Measurements from ENCODE around the gene LRRC61.

The LRRC61 gene

GRCh38 chr7:150332852-150333635, 9.9 kb downstream of the LRRC61 start:
- DNase-seq (ENCODE audit: low read depth), result no peak

DNA sequence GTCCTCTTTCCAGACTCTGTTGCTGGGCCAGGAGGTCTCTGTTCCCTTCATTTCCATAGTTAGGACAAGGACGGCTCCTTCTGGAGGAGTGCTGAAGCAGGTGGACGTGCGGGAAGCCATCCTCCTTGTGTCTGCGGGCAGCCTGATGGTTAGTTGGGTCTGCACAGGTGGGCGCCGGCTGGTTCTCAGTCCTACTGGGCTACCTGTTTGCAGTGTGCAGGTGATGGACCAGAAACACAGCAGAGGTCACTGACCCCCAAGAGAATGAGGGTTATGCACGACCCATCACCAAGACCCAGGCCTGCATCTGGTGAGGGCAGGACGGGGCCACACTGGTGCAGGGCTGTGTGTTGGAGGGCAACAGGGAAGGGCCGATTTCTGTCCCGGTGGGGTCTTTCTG, 10.5 kb downstream of the LRRC61 start:
- no peak for DNase-seq (ENCODE audit: low read depth)

- no peak for DNase-seq (ENCODE audit: low read depth)
Measured at GRCh38 chr7:150334108-150334507, 11.0 kb downstream of the LRRC61 start.

GRCh38 chr7:150335108-150335773, 12.1 kb downstream of the LRRC61 start:
- no peak for DNase-seq (ENCODE audit: low read depth)

GRCh38 chr7:150335774-150336112, 12.6 kb downstream of the LRRC61 start:
- DNase-seq (ENCODE audit: low read depth), result no peak

DNA sequence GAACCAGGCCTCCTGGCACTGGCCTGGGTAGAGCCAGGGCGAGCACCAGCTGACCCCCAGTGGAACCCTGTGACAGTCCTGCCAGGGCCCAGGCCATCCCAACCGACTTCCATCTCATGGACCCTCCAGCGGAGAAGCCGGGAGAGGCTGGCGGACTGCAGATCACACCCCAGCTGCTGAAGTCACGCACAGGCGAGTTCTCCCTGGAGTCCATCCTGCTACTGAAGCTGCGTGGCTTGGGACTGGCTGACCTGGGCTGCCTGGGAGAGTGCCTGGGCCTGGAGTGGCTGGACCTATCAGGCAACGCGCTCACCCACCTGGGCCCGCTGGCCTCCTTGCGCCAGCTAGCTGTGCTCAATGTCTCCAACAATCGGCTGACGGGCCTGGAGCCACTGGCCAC, 13.6 kb downstream of the LRRC61 start:
- no peak for DNase-seq (ENCODE audit: low read depth)

DNA sequence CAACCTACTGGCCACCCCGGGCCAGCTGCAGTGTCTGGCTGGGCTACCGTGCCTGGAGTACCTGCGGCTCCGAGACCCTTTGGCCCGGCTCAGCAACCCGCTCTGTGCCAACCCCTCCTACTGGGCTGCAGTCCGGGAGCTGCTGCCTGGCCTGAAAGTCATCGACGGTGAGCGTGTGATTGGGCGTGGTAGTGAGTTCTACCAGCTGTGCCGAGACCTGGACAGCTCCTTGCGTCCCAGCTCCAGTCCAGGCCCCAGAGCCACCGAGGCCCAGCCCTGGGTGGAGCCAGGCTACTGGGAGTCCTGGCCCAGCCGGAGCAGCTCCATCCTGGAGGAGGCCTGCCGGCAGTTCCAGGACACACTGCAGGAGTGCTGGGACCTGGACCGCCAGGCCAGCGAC, 14.0 kb downstream of the LRRC61 start:
- DNase-seq (ENCODE audit: low read depth), result no peak

GRCh38 chr7:150337659-150338081, 14.5 kb downstream of the LRRC61 start:
- no peak for DNase-seq (ENCODE audit: low read depth)

DNA sequence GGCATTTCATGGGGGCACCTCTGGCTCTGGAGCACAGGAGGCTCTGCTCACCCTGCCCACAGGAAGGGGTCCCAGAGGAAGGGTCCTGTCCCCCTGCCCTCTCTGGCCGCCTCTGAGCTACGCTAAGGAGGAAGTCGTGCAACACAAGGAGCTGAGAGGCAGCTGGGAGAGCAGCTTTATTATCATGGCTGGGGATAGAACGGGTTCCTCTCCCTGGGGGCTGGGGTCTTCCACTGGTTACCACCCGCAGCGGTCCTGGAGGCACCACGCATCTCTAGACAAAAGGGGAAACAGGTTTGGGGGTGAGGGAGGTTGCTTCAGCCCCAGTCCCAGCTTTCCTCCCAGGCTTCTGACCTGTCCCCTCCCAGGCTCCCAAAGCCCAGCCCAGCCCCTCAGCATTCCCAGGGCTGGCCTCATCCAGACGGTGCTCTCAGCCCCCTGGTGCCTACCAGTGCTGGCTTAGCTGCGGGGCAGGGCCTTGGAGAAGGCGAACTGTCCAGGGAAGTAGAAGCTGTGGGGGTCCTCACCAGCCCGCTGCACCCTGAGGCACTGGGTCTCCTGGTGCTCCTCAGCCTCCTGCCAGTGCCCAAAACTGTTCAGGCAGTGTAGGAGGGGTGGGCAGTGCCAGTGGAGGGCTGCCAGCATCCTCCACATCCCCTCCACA, 15.1 kb downstream of the LRRC61 start:
- no peak for DNase-seq (ENCODE audit: low read depth)

DNA sequence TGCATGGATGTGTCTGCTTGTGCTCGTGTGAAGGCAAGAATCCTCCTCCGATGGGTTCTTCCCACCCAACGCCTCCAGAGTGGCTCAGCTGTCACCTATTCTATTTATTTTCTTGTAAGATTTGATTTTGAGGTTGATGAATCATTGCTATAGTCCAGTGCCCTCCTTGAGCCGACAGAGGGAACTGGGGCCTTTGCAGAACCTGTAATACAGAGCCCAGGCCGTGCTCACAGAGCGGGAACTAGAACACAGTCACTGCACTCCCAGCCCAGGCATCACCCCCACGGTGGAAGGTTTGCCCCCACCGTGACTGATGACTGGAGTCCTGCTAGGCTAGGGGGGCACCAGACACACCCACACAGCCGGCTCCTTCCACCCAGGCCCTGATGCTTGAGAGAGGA, 16.3 kb downstream of the LRRC61 start:
- no peak for DNase-seq (ENCODE audit: low read depth)

GRCh38 chr7:150340024-150340749, 17.0 kb downstream of the LRRC61 start:
- no peak for DNase-seq (ENCODE audit: low read depth)

GRCh38 chr7:150340875-150341262, 17.7 kb downstream of the LRRC61 start:
- no peak for DNase-seq (ENCODE audit: low read depth)

- DNase-seq (ENCODE audit: low read depth), result no peak
Measured at GRCh38 chr7:150341263-150342120, 18.3 kb downstream of the LRRC61 start, which contains the start of gene RARRES2. RARRES2 (minus strand) TSS chr7:150341629; CDS start chr7:150340609, 1,020 bp downstream.

DNA sequence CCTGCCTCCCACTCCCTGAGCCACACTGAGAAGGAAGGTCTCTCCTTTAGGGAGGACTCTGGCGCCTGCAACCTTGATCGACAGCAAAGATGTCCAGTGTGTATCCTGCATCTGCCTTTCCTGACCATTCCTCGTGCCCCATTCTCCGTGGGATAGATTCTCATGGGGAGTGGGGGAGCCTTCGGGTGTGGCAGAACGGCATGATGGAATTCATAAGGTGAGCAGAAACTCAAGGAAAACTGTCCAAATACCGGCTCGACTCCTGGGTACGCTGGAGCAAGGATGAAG, 18.9 kb downstream of the LRRC61 start:
- DNase-seq (ENCODE audit: low read depth), result no peak

GRCh38 chr7:150343225-150343624, 20.1 kb downstream of the LRRC61 start:
- no peak for DNase-seq (ENCODE audit: low read depth)

DNA sequence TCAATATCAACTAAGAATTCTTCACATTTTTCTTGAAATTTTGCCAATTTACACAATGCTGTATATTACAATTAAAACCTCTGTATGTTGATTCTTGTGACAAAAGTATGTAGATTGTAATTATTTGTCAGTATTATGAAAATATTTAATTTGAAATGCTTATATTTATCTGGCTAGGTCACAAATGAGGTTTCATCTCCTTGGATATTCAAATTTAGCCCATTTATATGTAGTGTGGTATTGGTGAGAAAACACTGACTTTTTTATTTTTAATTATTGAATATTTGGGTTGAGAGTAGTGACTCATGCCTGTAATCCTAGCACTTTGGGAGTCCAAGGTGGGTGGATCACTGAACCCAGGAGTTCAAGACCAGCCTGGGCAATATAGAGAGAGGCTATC, 21.1 kb downstream of the LRRC61 start:
- no peak for DNase-seq (ENCODE audit: low read depth)

DNA sequence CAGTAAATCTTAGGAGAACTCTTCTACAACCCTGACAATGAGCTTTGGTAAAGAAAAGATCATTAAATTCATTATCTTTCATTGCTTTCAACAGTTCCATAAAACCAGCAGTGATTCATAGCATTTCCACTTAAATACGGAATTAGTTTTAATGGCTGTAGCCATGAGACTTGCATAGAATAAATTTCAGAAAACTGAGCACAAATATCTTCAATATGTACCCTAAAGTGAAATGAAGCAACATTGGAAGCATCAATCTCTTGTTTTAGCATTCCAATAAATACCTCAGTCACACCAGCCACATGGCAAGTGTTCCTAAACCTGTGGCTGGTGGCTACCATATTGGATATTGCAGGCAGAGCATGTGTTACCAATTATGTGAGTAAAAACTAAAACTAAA, 21.9 kb downstream of the LRRC61 start:
- DNase-seq (ENCODE audit: low read depth), result no peak

GRCh38 chr7:150346922-150347321, 23.8 kb downstream of the LRRC61 start:
- DNase-seq (ENCODE audit: low read depth), result no peak

DNA sequence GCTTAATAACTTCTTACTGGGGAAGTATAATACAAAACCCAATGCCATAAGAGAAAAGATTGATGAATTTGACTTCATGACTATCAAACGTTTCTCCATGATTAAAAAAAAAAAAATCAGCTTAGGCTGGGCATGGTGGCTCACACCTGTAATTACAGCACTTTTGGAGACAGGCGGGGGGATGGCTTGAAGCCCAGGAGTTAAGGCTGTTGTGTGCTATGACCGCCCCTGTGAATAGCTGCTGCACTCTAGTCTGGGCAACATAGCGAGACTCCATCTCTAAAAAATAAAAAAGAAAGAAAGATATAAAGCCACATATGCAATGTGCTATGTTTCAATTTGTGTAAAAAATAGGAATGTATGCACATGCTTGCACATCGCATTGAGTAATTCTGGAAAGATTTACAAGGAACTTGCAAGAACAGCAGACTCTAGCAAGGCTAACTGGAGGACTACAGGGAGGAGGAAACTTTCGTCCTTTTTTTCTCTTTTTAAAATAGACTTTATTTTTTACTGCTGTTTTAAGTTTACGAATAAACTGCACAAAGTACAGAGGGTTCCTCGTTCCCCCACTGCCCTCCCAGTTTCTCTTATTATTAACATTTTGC, 28.5 kb downstream of the LRRC61 start:
- no peak for DNase-seq (ENCODE audit: low read depth)

DNA sequence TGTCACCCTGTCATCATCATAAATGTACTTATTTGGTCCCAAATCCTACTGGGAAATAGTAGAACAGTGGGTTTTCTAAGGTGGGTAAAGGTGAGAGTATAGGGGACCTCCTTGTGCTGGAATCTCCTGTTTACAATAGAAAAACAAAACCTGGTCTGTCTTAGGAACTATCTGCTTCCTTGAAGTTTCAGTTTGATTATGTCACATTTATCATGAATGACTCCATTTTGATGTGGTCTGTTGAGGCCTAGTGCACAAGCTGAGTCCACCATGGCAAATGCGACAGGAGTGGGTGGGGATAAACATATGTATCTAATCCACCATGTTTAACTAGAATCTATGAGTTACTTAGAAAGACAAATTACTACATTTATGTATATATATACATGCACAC, 32.5 kb downstream of the LRRC61 start:
- no peak for DNase-seq (ENCODE audit: low read depth)

GRCh38 chr7:150356265-150356897, 33.2 kb downstream of the LRRC61 start:
- DNase-seq (ENCODE audit: low read depth), result no peak

Measured in stromal cell of bone marrow (primary cell).